Fibroblast of skin of back (primary cell): ENCODE measurements around the gene NRIP1. TPM values are rescaled to one million over a fixed set of nuclear protein-coding genes. Genes with fewer than 3 reads are reported as not detected.

Experiments used
- DNase-seq: peaks from one replicate; pipeline ENCODE4 v3.0.0-alpha.2; 2013
- polyA plus RNA-seq, 2 experiments: library from polyadenylated mRNA; unstranded; fragments of 120-200 nt; gene quantifications; one replicate each; pipeline ENCODE4 v1.2.1, GENCODE V29; 2013; ENCODE audit not compliant: insufficient read length in 2 of 2

The NRIP1 gene
- polyA plus RNA-seq (2013, experiment 1 of 2; ENCODE audit: insufficient read length) = 14.0 TPM
- polyA plus RNA-seq (2013, experiment 2 of 2; ENCODE audit: insufficient read length) = 12.0 TPM

- peak; percentile 93 for DNase-seq
These were observed at the start of gene NRIP1 for GRCh38 chr21:15064576-15065391. NRIP1 (minus strand) TSS chr21:15065000; CDS start chr21:14968192, 96,808 bp downstream.

- DNase-seq = no peak
These were observed 48.1 kb upstream of the NRIP1 start for GRCh38 chr21:15112858-15113257.

GRCh38 chr21:15108801-15109200 is 44.0 kb upstream of the NRIP1 start:
- DNase-seq = no peak

- DNase-seq = no peak
These were observed 39.7 kb upstream of the NRIP1 start for GRCh38 chr21:15104470-15104869.

GRCh38 chr21:15098908-15099307 is 34.1 kb upstream of the NRIP1 start:
- DNase-seq = no peak

GRCh38 chr21:15098181-15098580 is 33.4 kb upstream of the NRIP1 start:
- no peak for DNase-seq

GRCh38 chr21:15097580-15097979 is 32.8 kb upstream of the NRIP1 start:
- DNase-seq = no peak

GRCh38 chr21:15096146-15096545 is 31.3 kb upstream of the NRIP1 start:
- DNase-seq = no peak

- DNase-seq = no peak
These were observed 30.5 kb upstream of the NRIP1 start for GRCh38 chr21:15095326-15095725.

GRCh38 chr21:15094706-15095105 is 29.9 kb upstream of the NRIP1 start:
- DNase-seq = no peak

GRCh38 chr21:15093216-15093615 is 28.4 kb upstream of the NRIP1 start:
- DNase-seq = no peak

- no peak for DNase-seq
These were observed 27.9 kb upstream of the NRIP1 start for GRCh38 chr21:15092745-15093144.

- DNase-seq = no peak
These were observed 25.6 kb upstream of the NRIP1 start for GRCh38 chr21:15090390-15090789.

- DNase-seq = no peak
These were observed 23.7 kb upstream of the NRIP1 start for GRCh38 chr21:15088488-15088887.

- no peak for DNase-seq
These were observed 19.9 kb upstream of the NRIP1 start for GRCh38 chr21:15084668-15085067.

GRCh38 chr21:15080526-15080925 is 15.7 kb upstream of the NRIP1 start:
- DNase-seq = no peak

GRCh38 chr21:15079269-15079668 is 14.5 kb upstream of the NRIP1 start:
- no peak for DNase-seq

- no peak for DNase-seq
These were observed 13.4 kb upstream of the NRIP1 start for GRCh38 chr21:15078180-15078579.

GRCh38 chr21:15077529-15078145 is 12.8 kb upstream of the NRIP1 start:
- no peak for DNase-seq

GRCh38 chr21:15076730-15077129 is 11.9 kb upstream of the NRIP1 start:
- no peak for DNase-seq

- DNase-seq = no peak
These were observed 6.2 kb upstream of the NRIP1 start for GRCh38 chr21:15071009-15071408.

- no peak for DNase-seq
These were observed 1.3 kb upstream of the NRIP1 start for GRCh38 chr21:15066123-15066575.

- DNase-seq = peak; percentile 84
These were observed 757 bp upstream of the NRIP1 start for GRCh38 chr21:15065392-15066122.
